ENCODE measurements around the gene PXMP2. TPM values are rescaled to one million over a fixed set of nuclear protein-coding genes. Genes with fewer than 3 reads are reported as not detected.

The PXMP2 gene
- total RNA-seq, 2 experiments from 2014 or later, result 11.3 to 12.8 TPM

DNA sequence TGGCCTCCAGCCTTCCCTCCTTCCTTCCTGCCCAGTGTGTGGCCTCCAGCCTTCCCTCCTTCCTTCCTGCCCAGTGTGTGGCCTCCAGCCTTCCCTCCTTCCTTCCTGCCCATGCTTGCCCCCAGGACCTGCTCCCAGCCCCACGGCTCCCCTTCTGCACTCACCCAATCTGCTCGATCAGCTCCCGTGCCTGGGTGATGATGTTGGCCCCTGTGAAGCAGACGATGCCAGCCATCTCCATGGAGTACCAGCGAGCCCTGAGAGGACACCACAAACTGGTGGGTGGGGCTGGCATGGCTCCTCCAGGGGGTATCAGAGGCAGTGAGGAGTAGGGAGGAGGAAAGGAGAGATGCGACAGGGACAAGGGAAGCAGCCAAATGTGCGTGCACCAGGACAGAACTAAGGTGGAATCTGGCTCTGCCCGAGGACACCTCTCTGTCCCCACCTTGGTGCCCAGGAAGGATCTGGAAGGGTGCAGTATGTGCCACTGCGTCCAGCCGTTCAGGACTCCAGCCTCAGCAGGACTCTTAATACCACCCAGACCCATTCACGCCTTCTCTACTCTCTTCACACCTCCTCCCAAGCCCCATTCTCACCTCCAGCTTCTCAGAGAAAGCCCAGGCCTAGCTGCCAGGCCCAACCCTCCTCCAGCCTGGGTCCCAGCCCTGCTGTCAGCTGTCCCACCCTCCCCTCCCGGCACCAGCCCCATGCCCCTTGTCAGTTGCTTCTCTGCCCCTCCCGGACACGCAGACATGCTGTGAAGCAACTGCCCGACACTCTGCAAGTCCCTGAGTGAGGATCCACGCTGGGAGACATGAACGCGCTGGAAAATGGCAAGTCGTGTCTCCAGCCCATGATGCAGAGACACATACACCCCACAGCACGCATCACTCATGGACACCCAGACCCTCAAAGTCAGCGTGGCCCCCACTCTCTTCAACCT, 22.9 kb upstream of the PXMP2 start:
- no peak for DNase-seq
- Mint-ChIP-seq H3K27ac (no peak overlapping the region), H3K27me3 (ENCODE audit: low read depth) (no peaks in the 10 kb centered on the region), H3K9me3 (no peaks in the 10 kb centered on the region), H3K4me1 (ENCODE audit: low read depth) (peaks cover 22% of the 10 kb centered on the region), H3K4me3 (no peak overlapping the region), H3K36me3 (ENCODE audit: low read depth) (peaks cover 81% of the 10 kb centered on the region)
- intact Hi-C loops (cut with micrococcal nuclease), result no loop called here
- CTCF ChIA-PET, result interaction anchor here (0.7 kb wide), 1 partner anchor 13 kb away, joined by 5 read pairs; no protein-coding TSS in a partner anchor

GRCh38 chr12:132665149-132665491, 22.3 kb upstream of the PXMP2 start:
- Mint-ChIP-seq H3K4me1 (ENCODE audit: low read depth) (peaks cover 20% of the 10 kb centered on the region), H3K27ac (no peak overlapping the region), H3K4me3 (no peak overlapping the region), H3K27me3 (ENCODE audit: low read depth) (no peaks in the 10 kb centered on the region), H3K36me3 (ENCODE audit: low read depth) (peaks cover 81% of the 10 kb centered on the region), H3K9me3 (no peaks in the 10 kb centered on the region)
- intact Hi-C loops (cut with micrococcal nuclease), result no loop called here
- no peak for DNase-seq
- CTCF ChIA-PET, result no interaction called here

GRCh38 chr12:132665794-132666193, 21.6 kb upstream of the PXMP2 start:
- no peaks in the 10 kb centered on the region for H3K27me3 Mint-ChIP-seq (ENCODE audit: low read depth)
- intact Hi-C loops (cut with micrococcal nuclease), result no loop called here
- CTCF ChIA-PET, result no interaction called here
- H3K4me3 Mint-ChIP-seq, result no peak overlapping the region
- no peaks in the 10 kb centered on the region for H3K9me3 Mint-ChIP-seq
- peaks cover 80% of the 10 kb centered on the region for H3K36me3 Mint-ChIP-seq (ENCODE audit: low read depth)
- H3K4me1 Mint-ChIP-seq (ENCODE audit: low read depth), result peaks cover 17% of the 10 kb centered on the region
- H3K27ac Mint-ChIP-seq, result no peak overlapping the region
- DNase-seq, result no peak

DNA sequence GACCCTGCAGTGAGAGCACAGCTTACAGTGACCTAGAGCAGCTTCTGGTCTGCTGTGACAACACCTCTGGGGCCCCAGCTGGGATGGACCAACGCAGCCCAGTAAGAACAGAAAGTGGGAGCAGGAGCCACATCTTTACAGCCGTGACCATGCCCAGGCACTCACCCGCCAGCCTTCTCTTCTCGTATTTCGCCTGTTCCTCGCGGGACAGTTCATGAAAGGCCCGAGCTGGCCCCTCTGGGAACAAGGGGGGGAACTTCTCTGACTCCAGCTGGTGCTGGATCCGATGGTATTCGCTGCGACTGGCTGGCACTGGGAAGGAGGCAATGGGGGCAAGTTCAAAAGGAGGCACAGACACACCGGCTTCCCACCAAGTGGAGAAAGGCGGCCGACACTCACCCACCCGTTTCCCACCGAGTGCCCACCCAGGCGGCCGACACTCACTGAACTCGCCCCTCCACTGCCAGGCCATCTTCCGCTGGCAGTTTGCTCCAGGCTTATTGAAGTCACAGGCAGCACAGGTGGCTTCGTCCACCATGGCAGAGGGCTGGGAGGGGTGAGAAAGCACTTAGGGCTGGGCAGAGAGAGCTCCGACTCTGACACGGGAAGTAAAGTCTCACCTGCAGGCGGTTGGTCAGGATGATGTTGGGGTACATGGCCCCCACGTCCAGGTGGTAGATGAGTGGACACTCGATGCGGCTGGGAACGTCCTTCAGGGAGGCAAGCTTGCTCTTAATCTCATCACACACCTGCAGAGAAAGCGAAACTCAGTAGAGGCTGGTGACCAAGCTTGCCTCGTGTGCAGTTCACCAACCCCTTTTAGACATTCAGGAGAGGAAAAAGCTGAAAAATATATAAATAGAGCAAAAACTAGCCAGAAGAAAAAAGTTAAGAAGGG, 18.9 kb upstream of the PXMP2 start:
- Mint-ChIP-seq H3K36me3 (ENCODE audit: low read depth) (peaks cover 70% of the 10 kb centered on the region), H3K4me1 (ENCODE audit: low read depth) (peaks cover 2% of the 10 kb centered on the region), H3K9me3 (no peaks in the 10 kb centered on the region), H3K4me3 (no peak overlapping the region), H3K27me3 (ENCODE audit: low read depth) (no peaks in the 10 kb centered on the region), H3K27ac (no peak overlapping the region)
- no peak for DNase-seq
- intact Hi-C loops (cut with micrococcal nuclease), result no loop called here
- CTCF ChIA-PET, result no interaction called here

DNA sequence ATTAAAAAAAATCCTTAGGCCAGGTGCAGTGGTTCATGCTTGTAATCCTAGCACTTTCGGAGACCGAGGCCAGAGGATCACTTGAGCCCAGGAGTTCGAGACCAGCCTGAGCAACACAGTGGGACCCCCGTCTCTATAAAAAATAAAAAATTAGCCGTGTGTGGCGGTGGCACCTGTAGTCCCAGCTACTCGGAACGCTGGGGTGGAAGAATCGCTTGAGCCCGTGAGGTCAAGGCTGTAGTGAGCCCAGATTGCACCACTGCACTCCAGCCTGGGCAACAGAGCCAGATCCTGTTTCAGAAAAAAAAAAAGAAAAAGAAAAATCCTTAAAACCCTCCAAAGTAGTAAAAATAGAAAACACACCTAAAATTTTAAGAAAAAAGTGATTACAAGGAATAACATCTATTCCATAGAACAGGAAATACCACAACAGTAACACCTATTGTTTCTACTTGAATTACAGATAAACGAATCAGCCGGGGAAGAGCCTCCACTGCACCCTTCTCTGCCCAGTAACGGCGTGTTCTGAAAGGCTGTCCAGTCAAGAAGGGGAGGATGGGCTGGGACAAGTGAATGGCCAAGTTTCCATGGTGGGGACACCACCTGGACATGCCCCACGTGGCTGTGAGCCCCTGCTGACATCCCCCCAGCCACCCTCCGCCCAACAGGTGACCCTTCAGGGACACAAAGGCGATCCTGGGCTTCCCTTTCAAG, 18.1 kb upstream of the PXMP2 start:
- CTCF ChIA-PET, result no interaction called here
- no peaks in the 10 kb centered on the region for H3K27me3 Mint-ChIP-seq (ENCODE audit: low read depth)
- H3K9me3 Mint-ChIP-seq, result no peaks in the 10 kb centered on the region
- no peak overlapping the region for H3K4me3 Mint-ChIP-seq
- peaks cover 71% of the 10 kb centered on the region for H3K36me3 Mint-ChIP-seq (ENCODE audit: low read depth)
- H3K27ac Mint-ChIP-seq, result no peak overlapping the region
- H3K4me1 Mint-ChIP-seq (ENCODE audit: low read depth), result peaks cover 2% of the 10 kb centered on the region
- no peak for DNase-seq
- intact Hi-C loops (cut with micrococcal nuclease), result no loop called here

DNA sequence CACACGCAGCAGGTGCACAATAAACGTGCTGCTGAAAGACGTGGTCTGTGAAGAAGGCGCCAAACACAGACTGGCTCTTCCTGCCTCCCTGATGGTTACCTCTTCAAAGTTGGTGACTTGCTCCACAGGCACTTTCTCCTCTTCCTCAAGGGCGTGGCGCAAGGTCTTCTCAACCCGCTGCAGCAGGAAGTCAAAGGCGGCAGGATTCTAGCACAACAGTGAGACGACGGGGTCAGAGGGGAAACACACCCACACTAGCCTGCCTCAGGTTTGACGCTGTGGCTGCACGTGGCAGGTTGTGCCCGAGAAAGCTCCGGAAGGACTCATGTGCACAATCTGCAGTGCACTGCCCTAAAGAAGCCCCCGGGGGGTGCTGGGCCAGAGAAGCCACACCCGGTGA, 15.3 kb upstream of the PXMP2 start:
- H3K27me3 Mint-ChIP-seq (ENCODE audit: low read depth), result no peaks in the 10 kb centered on the region
- no peak overlapping the region for H3K4me3 Mint-ChIP-seq
- H3K4me1 Mint-ChIP-seq (ENCODE audit: low read depth), result no peaks in the 10 kb centered on the region
- intact Hi-C loops (cut with micrococcal nuclease), result no loop called here
- H3K36me3 Mint-ChIP-seq (ENCODE audit: low read depth), result peaks cover 72% of the 10 kb centered on the region
- H3K9me3 Mint-ChIP-seq, result no peaks in the 10 kb centered on the region
- no peak overlapping the region for H3K27ac Mint-ChIP-seq
- no peak for DNase-seq
- CTCF ChIA-PET, result no interaction called here

DNA sequence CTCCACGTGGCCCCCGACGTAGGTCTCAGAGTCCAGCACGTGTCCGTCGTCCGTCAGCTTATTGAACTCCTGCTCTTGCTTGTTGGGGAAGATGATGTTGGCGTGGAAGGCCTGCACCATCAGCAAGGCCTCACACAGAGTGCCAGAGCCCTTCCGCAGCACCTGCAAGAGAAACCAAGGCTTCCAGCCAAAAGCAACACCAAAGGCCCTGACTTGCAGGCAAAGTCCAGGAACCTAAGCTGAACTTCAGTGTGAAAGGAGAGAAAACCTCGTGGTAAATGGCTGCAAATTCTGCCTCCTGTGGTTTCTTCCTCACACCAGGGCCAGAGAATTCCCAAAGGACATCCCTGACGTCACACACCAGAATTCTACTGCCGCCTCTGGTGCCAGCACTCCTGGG, 14.7 kb upstream of the PXMP2 start:
- Mint-ChIP-seq H3K4me3 (no peak overlapping the region), H3K9me3 (no peaks in the 10 kb centered on the region), H3K4me1 (ENCODE audit: low read depth) (no peaks in the 10 kb centered on the region), H3K36me3 (ENCODE audit: low read depth) (peaks cover 70% of the 10 kb centered on the region), H3K27me3 (ENCODE audit: low read depth) (no peaks in the 10 kb centered on the region), H3K27ac (no peak overlapping the region)
- CTCF ChIA-PET, result no interaction called here
- DNase-seq, result no peak
- intact Hi-C loops (cut with micrococcal nuclease), result no loop called here

DNA sequence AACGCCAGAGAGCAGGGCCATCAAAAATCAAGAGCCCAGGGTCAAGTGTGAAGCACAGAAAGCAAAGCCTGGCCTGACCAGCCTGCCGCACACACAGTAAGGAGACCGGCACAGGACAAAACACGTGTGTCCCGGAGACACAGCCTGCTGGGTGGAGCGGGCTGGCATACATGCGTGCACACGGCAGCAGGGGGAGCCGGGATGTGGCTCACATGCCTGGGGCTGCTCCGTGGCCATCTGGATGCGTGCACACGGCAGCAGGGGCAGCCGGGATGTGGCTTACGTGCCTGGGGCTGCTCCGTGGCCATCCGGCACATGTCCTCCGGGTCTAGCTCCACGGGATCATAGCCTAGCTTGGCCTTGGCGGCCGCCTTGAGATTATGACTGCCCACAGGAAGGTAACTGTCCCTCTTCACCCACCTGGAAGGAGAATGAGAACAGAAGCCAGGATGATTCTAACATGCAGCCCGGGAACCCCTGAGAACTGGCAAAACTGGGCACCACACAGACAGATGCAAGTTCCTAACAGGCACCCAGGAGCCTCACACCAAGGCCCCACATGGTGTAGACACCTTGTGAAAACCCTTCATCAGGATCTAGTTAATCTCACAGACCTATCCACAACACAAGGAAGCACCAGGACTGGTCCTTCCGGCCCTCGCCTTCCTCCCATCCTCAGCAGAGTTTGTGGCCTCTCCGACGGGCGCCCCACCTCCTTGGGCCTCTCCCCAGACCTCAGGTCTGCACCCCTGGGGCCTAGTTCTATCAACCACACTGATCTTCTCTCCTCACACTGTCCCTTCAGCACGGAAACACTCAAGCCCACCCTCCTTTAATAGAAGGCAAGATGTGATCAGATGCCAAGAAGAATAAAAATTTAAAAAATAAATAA, 13.9 kb upstream of the PXMP2 start:
- Mint-ChIP-seq H3K4me3 (no peak overlapping the region), H3K4me1 (ENCODE audit: low read depth) (no peaks in the 10 kb centered on the region), H3K27me3 (ENCODE audit: low read depth) (no peaks in the 10 kb centered on the region), H3K9me3 (no peaks in the 10 kb centered on the region), H3K36me3 (ENCODE audit: low read depth) (peaks cover 66% of the 10 kb centered on the region), H3K27ac (no peak overlapping the region)
- no peak for DNase-seq
- intact Hi-C loops (cut with micrococcal nuclease), result no loop called here
- CTCF ChIA-PET, result no interaction called here

- Mint-ChIP-seq H3K27ac (no peak overlapping the region), H3K4me3 (no peak overlapping the region), H3K36me3 (ENCODE audit: low read depth) (peaks cover 60% of the 10 kb centered on the region), H3K27me3 (ENCODE audit: low read depth) (no peaks in the 10 kb centered on the region), H3K4me1 (ENCODE audit: low read depth) (no peaks in the 10 kb centered on the region), H3K9me3 (no peaks in the 10 kb centered on the region)
- CTCF ChIA-PET, result no interaction called here
- DNase-seq, result no peak
- intact Hi-C loops (cut with micrococcal nuclease), result no loop called here
Observed at GRCh38 chr12:132674561-132674960, 12.8 kb upstream of the PXMP2 start.

- no peak for DNase-seq
- H3K4me1 Mint-ChIP-seq (ENCODE audit: low read depth), result no peaks in the 10 kb centered on the region
- CTCF ChIA-PET, result no interaction called here
- H3K4me3 Mint-ChIP-seq, result no peak overlapping the region
- H3K9me3 Mint-ChIP-seq, result no peaks in the 10 kb centered on the region
- peaks cover 59% of the 10 kb centered on the region for H3K36me3 Mint-ChIP-seq (ENCODE audit: low read depth)
- no peak overlapping the region for H3K27ac Mint-ChIP-seq
- intact Hi-C loops (cut with micrococcal nuclease), result no loop called here
- H3K27me3 Mint-ChIP-seq (ENCODE audit: low read depth), result no peaks in the 10 kb centered on the region
Observed at GRCh38 chr12:132675757-132676432, 11.5 kb upstream of the PXMP2 start.

GRCh38 chr12:132677492-132677891, 9.9 kb upstream of the PXMP2 start:
- no peak for DNase-seq
- CTCF ChIA-PET, result no interaction called here
- Mint-ChIP-seq H3K27ac (no peak overlapping the region), H3K36me3 (ENCODE audit: low read depth) (peaks cover 54% of the 10 kb centered on the region), H3K9me3 (no peaks in the 10 kb centered on the region), H3K4me3 (no peak overlapping the region), H3K27me3 (ENCODE audit: low read depth) (no peaks in the 10 kb centered on the region), H3K4me1 (ENCODE audit: low read depth) (no peaks in the 10 kb centered on the region)
- intact Hi-C loops (cut with micrococcal nuclease), result no loop called here

Measured in activated naive CD4-positive, alpha-beta T cell treated with anti-CD3 and anti-CD28 coated beads for 36 hours (primary cell).